HTR-8/SVneo (cell line): ENCODE measurements around the gene FUOM.
"Not testable (repeated sequence)": the region's sequence is repeated elsewhere in the genome, so short reads cannot be mapped to it uniquely, and the experiment has no call there.

ENCODE experiments used
- DNase-seq: peaks from one replicate; pipeline ENCODE4 v3.0.0; 2011; ENCODE audit warnings: low spot score, mixed read lengths; ENCODE audit not compliant: insufficient read length
- FAIRE-seq: peaks from 2 replicates; lab custom pipeline; 2011; peaks lifted over from hg19 to GRCh38; lab: Jason Lieb, UNC

The FUOM gene

DNA sequence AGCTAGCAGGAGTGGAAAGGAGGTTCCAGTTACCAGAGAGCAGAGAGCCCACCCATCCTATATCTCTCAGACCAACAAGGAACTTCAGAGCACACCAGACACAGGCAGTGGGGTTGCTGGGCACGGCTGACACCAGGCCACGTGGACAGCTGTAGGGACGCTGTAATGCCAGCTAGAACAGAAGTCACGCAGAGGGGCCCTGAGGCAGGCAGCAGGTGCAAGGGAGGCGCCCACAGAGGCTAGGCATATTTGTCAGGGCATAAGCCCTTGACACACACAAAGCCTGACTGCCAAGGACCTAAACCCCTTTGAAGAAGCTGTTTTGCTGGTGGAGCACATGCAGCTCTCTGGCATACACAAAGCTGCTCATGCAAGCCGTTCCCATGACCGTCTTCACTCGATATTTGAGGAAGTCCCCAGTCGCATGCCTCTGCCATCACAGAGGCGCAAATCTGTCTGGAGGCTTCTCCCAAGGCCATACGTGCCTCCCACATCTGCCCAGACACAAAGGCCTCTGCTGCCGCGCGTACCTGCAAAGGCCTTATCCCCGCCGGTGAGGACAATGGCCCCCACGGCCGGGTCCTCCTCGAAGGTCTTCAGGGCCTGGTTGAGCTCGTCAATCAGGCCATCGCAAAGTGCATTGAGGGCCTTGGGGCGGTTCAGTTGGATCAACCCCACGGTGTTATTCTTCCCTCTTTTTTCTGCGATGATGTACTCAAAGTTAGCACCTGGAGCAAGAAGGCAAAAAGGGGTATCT is 12.4 kb upstream of the FUOM start:
- DNase-seq (no peak), FAIRE-seq (no peak)

DNA sequence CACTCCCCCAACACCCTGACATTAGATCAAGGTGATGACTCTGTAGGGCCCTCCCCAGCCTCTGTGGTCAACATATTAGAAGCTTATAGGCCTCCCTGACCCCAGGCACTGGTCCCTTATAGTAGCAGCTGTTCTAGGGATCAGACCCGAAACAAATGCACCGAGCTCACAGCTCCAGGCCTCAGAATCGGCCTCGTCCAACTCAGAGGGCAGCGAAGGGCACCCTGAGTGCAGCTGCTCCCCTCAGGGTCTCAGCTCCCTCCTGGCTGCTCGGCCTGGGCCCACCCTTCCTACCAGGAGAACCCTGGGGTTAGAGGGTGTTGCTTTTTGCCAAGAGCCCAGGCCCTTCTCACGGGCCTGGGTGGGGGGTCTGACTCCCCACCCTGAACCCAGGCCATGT is 10.3 kb upstream of the FUOM start:
- no peak for DNase-seq
- no peak for FAIRE-seq

DNA sequence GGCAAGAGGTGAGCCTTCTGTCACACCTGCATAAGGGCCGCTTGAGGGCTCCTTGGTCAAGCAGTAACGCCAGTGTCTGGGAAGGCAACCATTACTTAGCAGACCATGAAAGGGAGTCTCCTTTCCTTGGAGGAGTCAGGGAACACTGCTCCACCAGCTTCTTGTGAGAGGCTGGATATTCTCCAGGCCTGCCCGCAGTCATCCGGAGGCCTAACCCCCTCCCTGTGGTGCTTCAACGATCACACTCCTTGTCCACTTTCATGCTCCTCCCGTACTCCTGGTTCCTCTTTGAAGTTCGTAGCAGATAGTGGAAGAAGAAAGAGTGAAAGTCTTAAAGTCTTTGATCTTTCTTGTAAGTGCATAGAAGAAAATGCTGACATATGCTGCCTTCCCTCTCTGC is 9.6 kb upstream of the FUOM start:
- not testable (repeated sequence) for FAIRE-seq, DNase-seq

- no peak for DNase-seq
- no peak for FAIRE-seq
Measured at GRCh38 chr10:133366751-133367150, 8.9 kb upstream of the FUOM start.

GRCh38 chr10:133366130-133366478 is 8.3 kb upstream of the FUOM start:
- no peak for FAIRE-seq
- DNase-seq = no peak

DNA sequence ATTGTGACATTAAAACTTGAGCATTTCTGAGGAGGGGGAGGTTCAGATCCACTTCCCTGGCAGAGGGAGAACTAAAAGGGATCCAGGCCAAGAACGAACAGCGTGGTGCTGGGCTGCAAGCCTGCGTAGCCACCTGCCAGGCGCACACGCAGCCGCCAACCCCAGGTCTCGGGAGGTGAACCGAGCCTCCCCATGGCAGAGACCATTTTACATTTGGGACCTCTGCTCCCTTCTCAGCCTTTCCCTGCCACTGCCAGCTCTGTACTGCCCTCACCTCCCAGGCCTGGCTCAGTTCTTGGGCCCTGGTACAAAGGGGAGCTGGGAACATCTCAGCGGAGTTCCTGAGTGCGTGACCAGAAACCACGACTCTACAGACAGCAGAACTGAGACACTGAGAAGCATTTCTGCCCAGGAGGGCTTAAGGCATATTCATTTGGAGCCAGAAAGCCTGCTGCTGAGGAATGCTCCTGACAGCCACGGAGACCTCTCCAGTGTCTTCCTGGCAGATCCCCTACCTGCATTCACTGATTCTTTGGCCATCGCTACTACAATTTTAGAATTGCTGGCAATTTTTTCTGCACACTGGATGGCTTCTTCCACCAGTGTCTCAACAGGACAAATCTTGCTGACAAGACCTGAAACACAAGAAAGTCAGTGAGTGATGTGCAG is 7.8 kb upstream of the FUOM start:
- FAIRE-seq (no peak), DNase-seq (no peak)

GRCh38 chr10:133364645-133365431 is 7.0 kb upstream of the FUOM start:
- DNase-seq (no peak), FAIRE-seq (no peak)

GRCh38 chr10:133362846-133363245 is 5.0 kb upstream of the FUOM start:
- DNase-seq (no peak), FAIRE-seq (no peak)

DNA sequence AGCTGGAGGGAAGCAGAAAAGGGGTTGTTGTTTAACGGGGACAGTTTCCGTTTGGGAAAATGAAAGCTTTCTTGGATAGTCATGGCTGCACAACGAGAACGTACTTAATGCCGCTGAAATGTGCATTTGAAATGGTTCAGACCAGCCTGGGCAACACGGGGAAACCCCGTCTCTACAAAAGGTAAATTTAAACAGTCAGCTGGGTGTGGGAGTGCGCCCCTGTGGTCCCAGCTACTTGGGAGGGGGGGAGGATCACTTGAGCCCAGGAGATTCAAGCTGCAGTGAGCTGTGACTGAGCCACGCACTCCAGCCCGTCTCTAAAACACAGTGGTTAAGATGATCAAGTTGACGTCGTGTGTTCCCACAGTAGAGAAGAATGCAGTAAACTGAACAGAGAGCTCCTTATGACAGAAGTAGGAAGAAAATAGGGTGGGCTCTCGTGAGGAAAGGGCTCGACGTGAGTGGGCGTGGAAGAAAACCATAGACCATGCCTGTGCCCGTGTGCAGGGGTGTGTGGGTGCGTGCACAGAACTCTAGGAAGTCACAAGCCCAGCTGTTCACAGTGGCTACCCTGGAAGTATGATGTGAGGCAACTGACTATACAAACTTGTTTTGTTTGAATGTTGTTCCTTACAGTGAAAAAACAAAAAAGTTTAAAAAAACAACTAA is 4.1 kb upstream of the FUOM start:
- DNase-seq (no peak), FAIRE-seq (no peak)

- DNase-seq (no peak), FAIRE-seq (no peak)
Measured at GRCh38 chr10:133361227-133361626, 3.4 kb upstream of the FUOM start.

DNA sequence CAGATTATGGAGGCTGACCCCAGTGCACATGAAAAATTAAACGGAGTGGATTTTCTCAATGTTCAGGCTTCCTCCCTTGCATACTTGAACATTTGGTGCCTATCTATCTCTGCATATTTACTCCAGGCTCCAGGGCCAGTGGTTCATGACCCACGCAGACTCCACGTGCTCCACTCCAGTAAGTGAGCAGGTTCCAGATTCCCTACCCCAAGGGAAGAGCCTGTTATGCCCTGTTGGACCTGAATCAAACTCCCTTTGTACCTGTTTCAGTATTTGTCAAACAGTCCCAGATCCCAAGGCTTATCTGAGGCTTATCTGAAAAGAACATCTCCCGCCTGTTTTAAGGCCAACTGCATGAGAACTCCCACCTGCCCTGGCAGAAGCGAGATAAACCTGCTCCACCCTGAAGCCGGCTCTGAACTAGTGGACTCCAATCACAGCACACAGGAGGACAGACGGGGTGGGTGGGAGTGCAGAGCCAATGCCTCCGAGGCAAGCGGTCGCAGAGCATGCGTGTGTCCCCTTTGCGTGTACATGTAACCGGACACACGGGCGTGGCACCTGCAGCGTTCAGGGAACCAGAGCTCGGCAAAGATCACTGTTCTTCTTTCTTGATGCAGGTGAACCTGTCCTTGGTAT is 2.3 kb upstream of the FUOM start:
- DNase-seq (no peak), FAIRE-seq (no peak)

GRCh38 chr10:133359554-133359971 is 1.7 kb upstream of the FUOM start:
- DNase-seq = no peak
- no peak for FAIRE-seq

GRCh38 chr10:133358925-133359310 is 1.1 kb upstream of the FUOM start:
- DNase-seq = no peak
- no peak for FAIRE-seq

DNA sequence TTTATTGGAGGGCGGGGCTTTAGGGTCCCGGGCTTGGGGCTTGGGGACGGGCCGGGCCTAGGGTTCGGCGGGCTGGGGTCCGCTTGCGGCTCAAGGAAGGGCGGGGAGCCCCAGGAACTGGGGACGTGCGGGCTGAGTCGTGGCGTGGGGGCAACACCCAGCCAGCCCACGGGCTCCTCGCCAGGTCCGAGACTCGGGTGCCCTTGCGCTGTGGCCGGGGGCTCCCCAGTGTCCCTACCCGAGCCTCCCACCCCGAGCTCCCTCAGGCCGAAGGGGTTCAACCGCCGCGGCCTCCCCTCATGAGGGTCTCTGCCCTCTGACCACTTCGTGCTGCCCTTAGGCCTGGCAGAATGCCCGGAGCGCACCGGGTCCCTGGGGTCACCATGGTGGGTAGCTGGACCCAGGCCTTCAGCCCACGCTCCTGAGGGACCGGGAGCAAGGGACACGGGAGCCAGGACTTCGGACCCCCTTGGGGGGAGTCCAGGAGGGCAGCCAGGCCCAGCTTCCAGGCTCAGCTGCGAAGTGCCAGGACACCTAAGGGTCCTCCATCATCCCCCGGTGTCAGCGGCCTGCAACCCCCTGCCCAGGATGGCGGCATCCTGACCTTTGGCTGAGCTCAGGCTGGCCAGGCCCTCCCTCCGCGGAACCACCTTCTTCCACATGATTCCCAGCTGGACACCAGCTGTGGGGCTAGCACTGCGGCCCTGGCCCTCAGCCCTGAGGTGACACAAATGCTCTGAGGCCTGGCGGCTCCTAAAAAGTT is 524 bp upstream of the FUOM start:
- FAIRE-seq (no peak), DNase-seq (no peak)

DNA sequence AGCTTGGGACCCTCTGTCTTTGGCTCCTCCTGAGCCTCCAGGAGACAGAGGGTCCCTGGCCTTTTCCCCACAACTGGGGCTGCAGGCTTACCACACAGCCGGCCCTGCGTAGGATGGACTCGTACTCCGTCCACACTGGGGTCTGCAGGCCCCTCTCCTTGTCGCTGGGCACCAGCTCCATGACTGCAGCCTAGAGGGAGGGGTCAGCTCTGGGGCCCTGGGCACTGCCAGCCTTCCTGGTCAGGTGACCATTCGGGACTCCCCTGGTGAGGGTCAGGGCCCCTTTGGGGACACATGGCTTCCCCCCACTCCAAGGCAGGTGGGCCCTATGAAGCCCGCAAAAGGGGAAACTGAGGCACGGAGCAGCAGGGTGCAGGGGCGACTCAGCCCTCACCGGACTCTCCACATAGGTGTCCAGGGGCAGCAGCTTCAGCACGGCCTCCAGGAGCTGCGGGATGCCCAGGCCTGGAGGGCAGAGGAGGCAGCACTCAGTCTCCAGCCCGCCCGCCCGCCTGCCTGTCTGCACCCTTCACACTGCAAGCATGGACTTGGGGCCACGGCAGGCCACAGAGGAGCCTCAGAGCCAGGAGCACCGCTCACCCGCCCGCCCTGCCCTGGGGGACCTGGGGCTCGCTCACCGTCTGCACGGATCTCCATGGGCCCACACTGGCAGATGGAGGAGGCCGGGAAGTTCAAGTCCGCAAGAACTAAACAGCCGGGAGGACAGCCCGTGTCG is 1.1 kb downstream of the FUOM start:
- DNase-seq = no peak
- no peak for FAIRE-seq

- DNase-seq (no peak), FAIRE-seq (no peak)
Measured at GRCh38 chr10:133355991-133356390, 1.8 kb downstream of the FUOM start.

DNA sequence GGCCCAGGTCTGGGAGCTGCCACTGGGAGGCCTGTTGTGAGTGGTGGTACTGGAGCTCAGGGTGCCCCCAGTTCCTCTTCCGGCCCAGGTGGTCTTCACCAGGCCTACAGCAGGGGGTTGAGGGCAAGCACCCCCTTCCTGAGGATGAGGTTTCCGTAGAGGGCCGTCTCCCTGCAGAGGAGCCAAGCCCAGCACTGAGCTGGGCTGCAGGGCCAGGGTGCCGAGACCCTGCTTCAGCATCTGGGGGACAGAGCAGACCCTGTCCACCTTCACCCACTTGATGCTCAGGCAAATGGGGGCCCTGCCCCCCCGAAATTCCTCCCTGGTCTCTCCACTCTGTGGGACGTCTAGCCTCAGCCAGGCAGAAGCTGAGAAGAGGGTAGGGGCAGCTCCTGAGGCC is 2.6 kb downstream of the FUOM start:
- DNase-seq (no peak), FAIRE-seq (no peak)

GRCh38 chr10:133354672-133355240 is 3.1 kb downstream of the FUOM start:
- DNase-seq (no peak), FAIRE-seq (no peak)
